Measurements from ENCODE around the gene WNK4.

DNA sequence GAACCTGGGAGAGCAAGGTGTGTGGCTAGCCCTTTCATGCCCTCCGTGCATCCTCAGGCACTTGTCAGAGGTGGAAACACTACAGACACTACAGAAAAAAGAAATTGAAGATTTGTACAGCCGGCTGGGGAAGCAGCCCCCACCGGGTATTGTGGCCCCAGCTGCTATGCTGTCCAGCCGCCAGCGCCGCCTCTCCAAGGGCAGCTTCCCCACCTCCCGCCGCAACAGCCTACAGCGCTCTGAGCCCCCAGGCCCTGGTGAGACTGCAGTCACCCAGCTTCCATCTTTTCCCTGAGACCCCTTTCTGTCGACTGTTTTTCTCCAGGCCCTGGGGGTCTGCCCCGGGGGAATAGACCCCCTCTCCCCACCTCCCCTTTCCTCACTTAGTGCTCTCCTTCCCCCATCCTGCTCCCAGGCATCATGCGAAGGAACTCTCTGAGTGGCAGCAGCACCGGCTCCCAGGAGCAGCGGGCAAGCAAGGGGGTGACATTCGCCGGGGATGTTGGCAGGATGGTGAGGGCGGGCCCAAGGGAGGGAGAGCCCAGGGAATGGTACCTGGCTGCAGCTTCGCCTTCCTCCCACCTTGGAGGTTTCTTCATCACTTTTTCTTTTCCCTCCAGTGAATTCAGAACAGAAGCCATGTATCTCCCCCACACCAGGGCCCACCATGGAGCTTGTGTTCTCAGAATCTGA is 15.8 kb downstream of the WNK4 start:
- TF ChIP-seq POLR2A (IDR thresholded peaks at IDR 0.05) = no peak
- TF ChIP-seq, protein P1, sequence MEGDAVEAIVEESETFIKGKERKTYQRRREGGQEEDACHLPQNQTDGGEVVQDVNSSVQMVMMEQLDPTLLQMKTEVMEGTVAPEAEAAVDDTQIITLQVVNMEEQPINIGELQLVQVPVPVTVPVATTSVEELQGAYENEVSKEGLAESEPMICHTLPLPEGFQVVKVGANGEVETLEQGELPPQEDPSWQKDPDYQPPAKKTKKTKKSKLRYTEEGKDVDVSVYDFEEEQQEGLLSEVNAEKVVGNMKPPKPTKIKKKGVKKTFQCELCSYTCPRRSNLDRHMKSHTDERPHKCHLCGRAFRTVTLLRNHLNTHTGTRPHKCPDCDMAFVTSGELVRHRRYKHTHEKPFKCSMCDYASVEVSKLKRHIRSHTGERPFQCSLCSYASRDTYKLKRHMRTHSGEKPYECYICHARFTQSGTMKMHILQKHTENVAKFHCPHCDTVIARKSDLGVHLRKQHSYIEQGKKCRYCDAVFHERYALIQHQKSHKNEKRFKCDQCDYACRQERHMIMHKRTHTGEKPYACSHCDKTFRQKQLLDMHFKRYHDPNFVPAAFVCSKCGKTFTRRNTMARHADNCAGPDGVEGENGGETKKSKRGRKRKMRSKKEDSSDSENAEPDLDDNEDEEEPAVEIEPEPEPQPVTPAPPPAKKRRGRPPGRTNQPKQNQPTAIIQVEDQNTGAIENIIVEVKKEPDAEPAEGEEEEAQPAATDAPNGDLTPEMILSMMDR (IDR thresholded peaks at IDR 0.05 in 8 of 11, conservative IDR thresholded peaks at IDR 0.05 in 3 of 11) = no peak

All from spleen (tissue), 7 donors.